ENCODE measurements around the gene SLC16A10.

The SLC16A10 gene

GRCh38 chr6:111265842-111266241 lies 178.5 kb downstream of the SLC16A10 start:
- DNase-seq, result no peak

- no peak for DNase-seq
Measured at GRCh38 chr6:111266276-111266675, 179.0 kb downstream of the SLC16A10 start.

GRCh38 chr6:111267764-111268333 lies 180.5 kb downstream of the SLC16A10 start:
- DNase-seq, result no peak

- no peak for DNase-seq
Measured at GRCh38 chr6:111269401-111269970, 182.2 kb downstream of the SLC16A10 start.

- no peak for DNase-seq
Measured at GRCh38 chr6:111270121-111270520, 182.8 kb downstream of the SLC16A10 start.

- no peak for DNase-seq
Measured at GRCh38 chr6:111274593-111275217, 187.4 kb downstream of the SLC16A10 start.

- DNase-seq, result no peak
Measured at GRCh38 chr6:111276335-111276734, 189.0 kb downstream of the SLC16A10 start.

- DNase-seq, result no peak
Measured at GRCh38 chr6:111276736-111277135, 189.4 kb downstream of the SLC16A10 start.

- no peak for DNase-seq
Measured at GRCh38 chr6:111277819-111278218, 190.5 kb downstream of the SLC16A10 start.

GRCh38 chr6:111278731-111279130 lies 191.4 kb downstream of the SLC16A10 start:
- no peak for DNase-seq

GRCh38 chr6:111280445-111280955 lies 193.2 kb downstream of the SLC16A10 start:
- DNase-seq, result no peak

All from NCI-H82 (cell line).